Placental pericyte (primary cell): ENCODE measurements around the gene UNG. TPM values are rescaled to one million over a fixed set of nuclear protein-coding genes. Genes with fewer than 3 reads are reported as not detected.

Experiments
- small RNA-seq: library from RNA; depleted of rRNA; stranded (forward); fragments of <200 nt; gene quantifications from one replicate; pipeline ENCODE3, GENCODE V24; 2012; ENCODE audit warnings: low replicate concordance
- total RNA-seq: library from RNA; depleted of rRNA; stranded (reverse); fragments of >200 nt; gene quantifications from 2 replicates; pipeline ENCODE4 v1.2.3, GENCODE V29; 2012

UNG gene
- total RNA-seq, result 7.7 and 23.6 TPM in 2 replicates

GRCh38 chr12:109097435-109098182 lies at the start of gene UNG:
Gene UNG, plus strand, starts transcription at chr12:109097597. Its CDS starts 83 bp downstream, at chr12:109097680.

GRCh38 chr12:109052414-109053323 lies 44.7 kb upstream of the UNG start, which contains the start of gene USP30:
Gene USP30, plus strand, starts transcription at chr12:109052576. Its CDS starts 103 bp downstream, at chr12:109052679.

GRCh38 chr12:109093022-109093918 lies 4.1 kb upstream of the UNG start, which contains the start of gene ALKBH2:
Gene ALKBH2, minus strand, starts transcription at chr12:109093472. Its CDS starts 686 bp downstream, at chr12:109092786.

GRCh38 chr12:109115758-109116610 lies 18.6 kb downstream of the UNG start, which contains the start of gene ACACB:
Gene ACACB, plus strand, starts transcription at chr12:109116587. Its CDS starts 22,819 bp downstream, at chr12:109139406.

Small RNAs within 50 kb of the gene (small RNA-seq; reads per million reads assigned to genes)
- not detected for gene RNA5SP372

Other genes starting within 250 kb of the UNG start
- 16.2 and 38.8 TPM in 2 replicates for gene SSH1, start 240.0 kb upstream of the UNG start, total RNA-seq
- not detected in 2 replicates for gene DAO, start 217.5 kb upstream of the UNG start, total RNA-seq
- gene SVOP, start 76.5 kb upstream of the UNG start, total RNA-seq, result not detected in 2 replicates
- 9.6 and 11.4 TPM in 2 replicates for gene USP30, start 45.0 kb upstream of the UNG start, total RNA-seq
- gene ALKBH2, start 4.1 kb upstream of the UNG start, total RNA-seq, result 8.3 and 10.5 TPM in 2 replicates
- 1.5 and 4.3 TPM in 2 replicates for gene ACACB, start 19.0 kb downstream of the UNG start, total RNA-seq
- not detected in 2 replicates for gene FOXN4, start 211.7 kb downstream of the UNG start, total RNA-seq